B cell (primary cell): ENCODE data around the gene SEC24D. TPM values are rescaled to one million over a fixed set of nuclear protein-coding genes. Genes with fewer than 3 reads are reported as not detected.

ENCODE experiments used
- ATAC-seq: fragments of 200-7000 bp; cut with Tn5 transposase; one replicate; pipeline ENCODE4 v1.10.0; 2021; ENCODE audit warnings: low read depth, mild to moderate bottlenecking, moderate number of reproducible peaks, moderate library complexity
- CTCF ChIA-PET: fragments of 350-600 bp; sonication (Branson Sonifier 250); formaldehyde crosslinking; loops from one replicate; lab custom pipeline; 2021; ENCODE audit warnings: antibody characterized with exemption, inconsistent platforms; lab: Charles Lee
- POLR2A ChIA-PET: fragments of 350-600 bp; sonication (Branson Sonifier 250); formaldehyde crosslinking; loops from one replicate; lab custom pipeline; 2021; ENCODE audit warnings: antibody characterized with exemption; lab: Charles Lee
- DNase-seq: peaks from one replicate; pipeline ENCODE4 v3.0.0; 2013
- H2AFZ ChIP-seq: 2 replicates; pipeline ENCODE4 v1.6.1; 2012; ENCODE audit warnings: mild to moderate bottlenecking, low read depth, low read length; ENCODE audit not compliant: insufficient read depth, poor library complexity, severe bottlenecking
- H3K27ac ChIP-seq, 2 donors: 1 replicate in 1 of 2; 2 replicates in 1 of 2; pipeline ENCODE4 v1.5.1; 2012 to 2013; ENCODE audit warnings: low read length in 2 of 2, mild to moderate bottlenecking in 2 of 2, moderate library complexity in 1 of 2
- H3K27me3 ChIP-seq, 4 experiments: fragments of 200-600 bp in 1 of 4; sonication (generic) in 1 of 4; replicated peaks in 1 of 4; 1 replicate in 2 of 4; 2 replicates in 2 of 4; pipeline versions ENCODE4 v1.6.1 to v1.7.0; 2013 to 2016; ENCODE audit warnings: low read length in 3 of 4, mild to moderate bottlenecking in 2 of 4, mixed read lengths in 1 of 4, moderate library complexity in 1 of 4; ENCODE audit not compliant: insufficient read depth in 4 of 4, control insufficient read depth in 3 of 4; ENCODE audit errors: control extremely low read depth in 1 of 4
- H3K36me3 ChIP-seq, 2 experiments: replicated peaks in 1 of 2; 1 replicate in 1 of 2; 2 replicates in 1 of 2; pipeline versions ENCODE4 v1.6.1 to v1.7.1; 2013; ENCODE audit warnings: low read length in 1 of 2; ENCODE audit not compliant: insufficient read depth in 2 of 2, control insufficient read depth in 1 of 2; ENCODE audit errors: control extremely low read depth in 1 of 2, extremely low read depth in 1 of 2
- H3K4me1 ChIP-seq, 2 donors: fragments of 200-600 bp in 1 of 2; sonication (generic) in 1 of 2; 1 replicate in 1 of 2; 2 replicates in 1 of 2; pipeline versions ENCODE4 v1.5.1 to v1.6.1; 2013 to 2017; ENCODE audit warnings: low read length in 2 of 2; ENCODE audit not compliant: control insufficient read depth in 2 of 2, insufficient read depth in 2 of 2
- H3K4me2 ChIP-seq: replicated peaks from 2 replicates; pipeline ENCODE3; 2012; ENCODE audit warnings: mild to moderate bottlenecking, low read depth, low read length; ENCODE audit not compliant: poor library complexity, severe bottlenecking
- H3K4me3 ChIP-seq, 5 experiments: fragments of 200-600 bp in 1 of 5; sonication (generic) in 1 of 5; 1 replicate in 3 of 5; 2 replicates in 2 of 5; pipeline versions ENCODE4 v1.5.1 to v1.7.0; 2011 to 2016; ENCODE audit warnings: low read length in 4 of 5, mild to moderate bottlenecking in 4 of 5, low read depth in 2 of 5, control low read depth in 1 of 5, moderate library complexity in 1 of 5; ENCODE audit not compliant: insufficient read depth in 1 of 5; ENCODE audit errors: control extremely low read depth in 1 of 5, extremely low read depth in 1 of 5
- H3K79me2 ChIP-seq: fragments of 200-600 bp; sonication (generic); one replicate; pipeline ENCODE4 v1.6.0; 2016; ENCODE audit warnings: low read length; ENCODE audit not compliant: control insufficient read depth, insufficient read depth
- H3K9ac ChIP-seq: fragments of 200-600 bp; sonication (generic); 2 replicates; pipeline ENCODE4 v1.6.1; 2017; ENCODE audit warnings: mild to moderate bottlenecking, low read length, moderate library complexity
- H3K9me3 ChIP-seq, 3 donors: one replicate each; pipeline versions ENCODE4 v1.6.1 to v1.7.1; 2013; ENCODE audit warnings: low read length in 2 of 3; ENCODE audit not compliant: control insufficient read depth in 2 of 3, insufficient read depth in 1 of 3; ENCODE audit errors: control extremely low read depth in 1 of 3
- H4K20me1 ChIP-seq: 2 replicates; pipeline ENCODE4 v1.6.0; 2012; ENCODE audit warnings: mild to moderate bottlenecking, low read length; ENCODE audit not compliant: insufficient read depth, control insufficient read depth, poor library complexity, severe bottlenecking
- H3K27ac Mint-ChIP-seq: one replicate; pipeline ENCODE4 v1.8.0; 2021; ENCODE audit warnings: mixed read lengths
- H3K27me3 Mint-ChIP-seq: one replicate; pipeline ENCODE4 v1.8.0; 2021; ENCODE audit warnings: mixed read lengths
- H3K4me1 Mint-ChIP-seq: one replicate; pipeline ENCODE4 v1.8.0; 2021; ENCODE audit warnings: mixed read lengths
- H3K4me3 Mint-ChIP-seq: one replicate; pipeline ENCODE4 v1.8.0; 2021; ENCODE audit warnings: mixed read lengths
- H3K9me3 Mint-ChIP-seq: one replicate; pipeline ENCODE4 v1.8.0; 2022; ENCODE audit warnings: mixed read lengths; ENCODE audit not compliant: insufficient read depth
- EZH2 ChIP-seq: IDR thresholded peaks from 2 replicates; pipeline ENCODE4 v1.6.1; 2012; ENCODE audit warnings: borderline replicate concordance, low read depth, mild to moderate bottlenecking, moderate library complexity, low read length; ENCODE audit not compliant: insufficient read depth, poor library complexity, severe bottlenecking
- WGBS: methylation state at CpG from one replicate; pipeline ENCODE4 v1.1.5; 2013; ENCODE audit warnings: missing lambda C conversion rate; ENCODE audit not compliant: insufficient coverage; 5-methylcytosine and 5-hydroxymethylcytosine counted together
- intact Hi-C: fragments of 100-400 bp; cut with micrococcal nuclease; formaldehyde crosslinking; loops from one replicate; pipeline ENCODE4 v1.10.0; 2022
- polyA plus RNA-seq: library from polyadenylated mRNA; depleted of rRNA; stranded (reverse); fragments of >200 nt; gene quantifications from 2 replicates; pipeline ENCODE4 v1.2.3, GENCODE V29; 2012
- total RNA-seq, 2 donors: library from RNA; stranded (reverse); fragments of 120-200 nt in 1 of 2; gene quantifications; 1 replicate in 1 of 2; 2 replicates in 1 of 2; pipeline versions ENCODE4 v1.2.3 to v1.2.4, GENCODE V29; 2013 to 2022
- TF ChIP-seq, protein P1 (sequence below): fragments of 200-600 bp; IDR thresholded peaks from one replicate; pipeline ENCODE4 v1.8.0; 2022; ENCODE audit warnings: antibody characterized with exemption, mild to moderate bottlenecking

Gene SEC24D
- total and polyA plus RNA-seq, 2 donors (not counting 1 experiment from before 2014, with no cell fraction given), result 7.1 to 15.8 TPM

DNA sequence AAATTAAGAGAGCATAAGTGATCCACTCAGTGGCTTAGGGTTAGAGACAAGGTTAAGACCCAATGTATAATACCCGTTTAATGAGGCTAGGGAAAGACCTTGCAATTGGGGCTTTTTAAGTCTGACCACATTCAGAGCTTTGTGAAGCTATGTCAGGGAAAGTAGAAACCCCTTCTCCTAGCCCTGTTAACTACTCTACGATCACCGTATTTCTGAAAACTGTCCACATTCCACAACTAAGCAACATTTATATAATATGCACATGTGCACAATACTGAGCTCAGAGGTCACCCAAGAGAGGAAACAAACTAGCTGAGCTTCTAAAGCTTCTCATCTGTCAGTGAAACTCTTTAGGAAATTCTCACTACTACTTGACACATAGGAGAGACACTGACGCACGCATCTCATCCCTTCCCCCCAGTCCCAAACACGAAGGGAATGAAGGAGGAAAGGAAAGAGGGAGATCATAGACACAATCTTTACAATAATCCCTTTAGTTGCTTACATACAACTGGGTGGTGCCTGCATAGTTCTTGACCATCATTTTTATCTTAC lies 94.5 kb downstream of the SEC24D start:
- no peak overlapping the region for H3K9ac ChIP-seq
- intact Hi-C loops, result loop anchor here (1.0 kb wide), 1 partner anchor 149 kb away; no protein-coding TSS in a partner anchor
- 100% methylated on average over 2 of the region's 6 CpGs for WGBS
- no peak overlapping the region for H3K4me3 Mint-ChIP-seq
- no peaks in the 10 kb centered on the region for H3K79me2 ChIP-seq
- H3K27me3 ChIP-seq, result no peaks in the 10 kb centered on the region
- no peaks in the 10 kb centered on the region for H3K9me3 ChIP-seq
- H3K27ac ChIP-seq, result no peak overlapping the region
- H3K36me3 ChIP-seq, result peaks cover 0 to 23% of the 10 kb centered on the region in 2 experiments
- TF ChIP-seq, protein P1, sequence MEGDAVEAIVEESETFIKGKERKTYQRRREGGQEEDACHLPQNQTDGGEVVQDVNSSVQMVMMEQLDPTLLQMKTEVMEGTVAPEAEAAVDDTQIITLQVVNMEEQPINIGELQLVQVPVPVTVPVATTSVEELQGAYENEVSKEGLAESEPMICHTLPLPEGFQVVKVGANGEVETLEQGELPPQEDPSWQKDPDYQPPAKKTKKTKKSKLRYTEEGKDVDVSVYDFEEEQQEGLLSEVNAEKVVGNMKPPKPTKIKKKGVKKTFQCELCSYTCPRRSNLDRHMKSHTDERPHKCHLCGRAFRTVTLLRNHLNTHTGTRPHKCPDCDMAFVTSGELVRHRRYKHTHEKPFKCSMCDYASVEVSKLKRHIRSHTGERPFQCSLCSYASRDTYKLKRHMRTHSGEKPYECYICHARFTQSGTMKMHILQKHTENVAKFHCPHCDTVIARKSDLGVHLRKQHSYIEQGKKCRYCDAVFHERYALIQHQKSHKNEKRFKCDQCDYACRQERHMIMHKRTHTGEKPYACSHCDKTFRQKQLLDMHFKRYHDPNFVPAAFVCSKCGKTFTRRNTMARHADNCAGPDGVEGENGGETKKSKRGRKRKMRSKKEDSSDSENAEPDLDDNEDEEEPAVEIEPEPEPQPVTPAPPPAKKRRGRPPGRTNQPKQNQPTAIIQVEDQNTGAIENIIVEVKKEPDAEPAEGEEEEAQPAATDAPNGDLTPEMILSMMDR, result peak; percentile 43
- TF ChIP-seq EZH2, result no peak
- no peak overlapping the region for H3K4me3 ChIP-seq
- DNase-seq, result no peak
- H2AFZ ChIP-seq, result no peak overlapping the region
- H3K4me2 ChIP-seq, result no peak overlapping the region
- H3K27me3 Mint-ChIP-seq, result no peaks in the 10 kb centered on the region
- no peaks in the 10 kb centered on the region for H3K9me3 Mint-ChIP-seq
- H3K4me1 Mint-ChIP-seq, result no peaks in the 10 kb centered on the region
- ChIA-PET CTCF (interaction anchor here (0.6 to 2.8 kb wide), 13 partner anchors 14 to 299 kb away, joined by 3 to 18 read pairs (median 4); no protein-coding TSS in a partner anchor), POLR2A (no interaction called here)
- no peak overlapping the region for H3K27ac Mint-ChIP-seq
- ATAC-seq, result no peak
- H3K4me1 ChIP-seq, result no peaks in the 10 kb centered on the region
- no peaks in the 10 kb centered on the region for H4K20me1 ChIP-seq

DNA sequence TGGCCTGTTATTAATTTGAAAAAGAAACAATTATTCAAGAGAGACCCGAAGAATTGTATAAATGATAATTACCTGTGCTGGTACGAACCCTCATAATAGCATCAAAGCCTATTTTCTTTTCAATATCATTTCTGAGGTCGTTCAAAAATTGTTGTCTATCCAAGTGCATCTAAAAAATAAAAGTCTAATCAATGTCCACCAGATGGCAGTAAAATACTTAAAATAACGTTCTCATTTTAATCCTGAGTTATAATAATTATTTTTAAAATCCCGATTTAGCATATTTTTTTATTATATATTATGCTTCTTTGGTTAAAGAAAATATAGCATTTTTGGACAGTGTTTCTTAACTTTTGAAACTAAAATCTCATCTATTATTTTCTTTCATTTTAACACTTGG lies 95.1 kb downstream of the SEC24D start:
- no peaks in the 10 kb centered on the region for H3K27me3 Mint-ChIP-seq
- DNase-seq, result peak; percentile 29
- no peaks in the 10 kb centered on the region for H3K9me3 Mint-ChIP-seq
- H3K27me3 ChIP-seq, result no peaks in the 10 kb centered on the region
- H3K4me1 ChIP-seq, result no peaks in the 10 kb centered on the region
- no peaks in the 10 kb centered on the region for H3K4me1 Mint-ChIP-seq
- no peak overlapping the region for H3K27ac ChIP-seq
- ChIA-PET POLR2A (no interaction called here), CTCF (interaction anchor here (0.7 to 2.8 kb wide), 10 partner anchors 14 to 300 kb away, joined by 3 to 18 read pairs (median 5); no protein-coding TSS in a partner anchor)
- no peak overlapping the region for H2AFZ ChIP-seq
- intact Hi-C loops, result loop anchor here (1.0 kb wide), 1 partner anchor 149 kb away; no protein-coding TSS in a partner anchor
- no peak overlapping the region for H3K9ac ChIP-seq
- TF ChIP-seq EZH2, result no peak
- TF ChIP-seq, protein P1, result peak; percentile 82
- no peaks in the 10 kb centered on the region for H4K20me1 ChIP-seq
- no CpG with 5 or more reads among the region's 5 CpGs for WGBS
- no peak overlapping the region for H3K4me3 ChIP-seq
- no peak overlapping the region for H3K4me3 Mint-ChIP-seq
- H3K27ac Mint-ChIP-seq, result no peak overlapping the region
- no peak for ATAC-seq
- H3K79me2 ChIP-seq, result no peaks in the 10 kb centered on the region
- peaks cover 0 to 23% of the 10 kb centered on the region in 2 experiments for H3K36me3 ChIP-seq
- no peak overlapping the region for H3K4me2 ChIP-seq
- H3K9me3 ChIP-seq, result no peaks in the 10 kb centered on the region
